Nucleus accumbens (tissue), 56 donors: ENCODE data around the gene FAM78B.

ENCODE experiments used
- DNase-seq, 56 donors: peaks; one replicate each; lab custom pipeline; 2025; lab: John Stamatoyannopoulos, UW

Gene FAM78B

DNA sequence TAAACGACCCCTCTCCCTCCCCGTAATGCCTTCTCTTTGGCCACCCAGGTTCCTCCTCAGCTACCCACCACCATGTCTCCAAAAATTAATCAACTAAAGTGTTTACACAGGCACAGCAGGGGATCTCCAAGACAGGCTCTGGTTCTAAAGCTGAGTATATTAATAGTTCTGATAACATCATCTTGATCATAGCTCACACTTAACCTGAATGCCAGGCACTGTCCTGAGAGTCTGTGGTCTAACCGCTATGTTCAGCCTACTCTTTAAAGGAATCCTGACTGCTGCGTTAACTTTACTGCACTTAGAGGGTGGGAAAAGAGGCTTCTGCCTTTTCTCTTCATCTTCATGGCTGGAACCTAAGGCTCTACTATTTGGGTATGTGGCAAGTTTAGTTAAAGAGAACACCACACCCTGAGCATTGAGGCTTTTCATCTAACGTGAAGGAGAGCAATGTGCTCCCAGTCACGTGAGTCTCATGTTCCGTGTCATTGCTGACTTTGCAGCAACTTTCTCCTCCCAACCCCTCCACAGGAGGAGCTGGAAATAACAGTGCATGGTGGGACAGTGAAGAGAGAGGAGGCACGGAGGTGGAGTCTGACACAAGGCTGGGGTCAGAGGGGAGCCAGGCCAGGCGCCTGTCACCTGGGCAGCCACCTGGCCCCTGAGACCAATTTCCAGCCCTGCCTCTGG is 86.4 kb downstream of the FAM78B start:
- no peak for DNase-seq

DNA sequence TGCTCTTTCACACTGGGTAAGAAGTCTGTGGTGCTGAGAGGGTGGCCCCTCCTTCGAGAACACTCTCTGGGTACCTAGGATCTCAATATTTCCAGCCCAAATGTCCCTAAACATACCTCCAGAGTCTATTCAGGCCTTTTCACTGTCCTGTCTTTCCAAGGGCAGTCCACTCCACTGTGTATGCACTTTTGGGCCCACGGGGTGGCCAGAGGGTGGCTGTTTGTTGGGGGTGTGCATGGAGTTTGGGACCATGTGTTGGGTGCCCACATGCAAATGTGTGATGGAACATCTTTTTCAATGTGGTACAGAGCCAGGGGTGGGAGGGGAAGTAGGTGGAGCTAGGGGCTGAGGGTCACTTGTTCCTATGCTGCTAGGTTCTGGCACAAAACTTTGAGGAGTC is 87.5 kb downstream of the FAM78B start:
- DNase-seq = no peak

DNA sequence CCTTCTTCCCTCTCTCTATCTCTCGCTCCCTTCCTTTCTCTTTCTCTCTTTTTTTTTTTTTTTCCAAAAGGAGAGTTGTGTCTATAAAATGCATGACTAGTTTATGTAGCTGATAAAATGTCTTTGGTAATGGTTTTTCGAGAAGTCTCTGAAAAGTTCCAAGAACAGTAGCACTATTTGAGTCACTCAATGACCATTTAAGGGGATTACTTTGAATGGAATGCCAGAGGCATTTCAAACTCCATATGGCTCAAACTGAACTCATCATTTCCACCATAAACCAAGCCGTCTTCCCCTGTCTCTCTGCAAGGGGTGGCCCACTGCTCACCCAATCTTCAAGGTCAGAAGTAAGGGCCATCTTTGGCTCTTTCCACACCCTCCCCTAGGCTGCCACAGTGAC is 93.3 kb downstream of the FAM78B start:
- DNase-seq = no peak

DNA sequence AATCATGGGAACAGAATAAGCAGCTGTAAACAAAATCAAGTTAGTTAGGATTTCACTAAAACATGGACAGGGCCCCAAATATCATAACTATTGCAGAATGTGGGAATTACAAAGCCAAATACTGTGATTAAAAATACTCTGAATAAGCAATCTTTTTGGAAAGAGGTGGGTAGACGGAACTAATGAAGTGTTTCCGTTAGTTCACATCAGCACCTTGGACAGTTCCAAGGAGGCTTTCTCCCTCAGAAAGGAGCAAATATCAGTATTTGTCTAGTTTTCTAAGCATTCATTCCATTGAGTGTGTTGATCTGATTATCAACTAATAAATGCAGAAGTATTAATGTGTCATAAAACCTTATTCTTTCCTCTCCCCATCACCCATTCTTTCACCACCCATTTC is 97.4 kb downstream of the FAM78B start:
- no peak for DNase-seq

DNA sequence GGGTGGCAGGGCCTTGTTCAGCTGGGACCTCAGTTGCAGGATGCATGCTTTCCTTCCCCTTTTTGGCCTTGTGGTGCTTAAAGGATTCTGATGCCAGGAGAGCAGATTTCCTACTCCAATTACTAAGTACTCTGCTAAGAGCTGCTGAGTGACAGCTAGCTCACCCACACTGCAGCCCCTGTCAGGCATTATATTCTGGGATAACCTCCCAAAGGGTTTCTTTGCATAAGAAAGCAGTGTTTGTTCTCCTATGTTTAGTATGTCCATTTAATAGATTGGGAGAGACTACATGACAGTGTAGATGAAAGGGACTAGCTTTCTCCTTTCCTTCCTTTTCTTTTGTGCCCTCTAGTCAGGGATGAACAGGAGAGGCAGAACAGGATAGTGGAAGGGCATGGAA is 100.7 kb downstream of the FAM78B start:
- no peak for DNase-seq

DNA sequence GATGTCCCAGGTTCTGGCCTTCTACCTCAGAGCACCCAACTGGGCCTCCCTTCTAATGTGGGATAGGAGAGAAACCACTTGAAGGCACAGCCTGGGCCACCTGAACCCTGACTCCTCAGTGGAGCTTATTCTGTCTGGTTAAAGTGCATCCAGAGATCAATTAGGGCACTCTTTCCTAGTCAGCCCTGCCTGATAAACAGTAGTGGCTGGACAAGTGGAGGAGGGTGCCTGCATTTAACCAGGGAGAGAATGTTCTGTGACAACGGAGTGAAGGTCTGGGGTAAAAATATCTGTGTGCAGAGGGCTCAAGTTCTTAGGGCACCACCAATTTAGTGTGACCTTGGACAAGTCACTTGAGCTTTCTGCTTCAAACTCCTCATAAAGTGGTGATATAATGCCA is 101.8 kb downstream of the FAM78B start:
- no peak for DNase-seq

DNA sequence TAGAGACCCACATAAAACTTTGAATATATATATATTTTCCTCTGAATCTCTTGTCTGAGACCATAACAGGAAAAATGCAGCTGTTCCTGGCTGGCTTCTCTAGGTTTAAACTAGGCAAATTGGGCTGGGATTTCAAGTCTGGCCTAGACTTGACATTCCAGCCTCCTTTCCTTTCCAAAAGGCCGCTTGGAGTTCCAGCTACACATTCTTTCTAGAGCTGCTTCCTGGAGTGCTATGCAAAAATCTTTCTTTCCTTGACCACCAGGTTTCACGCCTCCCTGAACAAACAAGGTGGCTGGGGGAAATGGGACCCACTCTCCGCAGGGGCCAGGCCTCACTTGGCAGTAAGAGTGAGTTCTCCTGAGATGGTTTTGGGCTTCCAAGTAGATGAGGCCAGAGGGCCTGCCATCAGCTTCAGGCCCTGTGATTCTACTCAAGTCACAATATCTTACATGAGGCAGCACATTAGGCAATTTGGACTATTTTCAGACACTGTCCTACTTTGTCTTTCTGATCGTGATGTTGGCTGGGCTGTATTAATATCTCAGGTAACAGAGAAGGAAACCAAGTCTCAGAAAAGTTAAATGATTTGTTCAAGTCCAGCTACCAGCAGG is 102.4 kb downstream of the FAM78B start:
- no peak for DNase-seq

DNA sequence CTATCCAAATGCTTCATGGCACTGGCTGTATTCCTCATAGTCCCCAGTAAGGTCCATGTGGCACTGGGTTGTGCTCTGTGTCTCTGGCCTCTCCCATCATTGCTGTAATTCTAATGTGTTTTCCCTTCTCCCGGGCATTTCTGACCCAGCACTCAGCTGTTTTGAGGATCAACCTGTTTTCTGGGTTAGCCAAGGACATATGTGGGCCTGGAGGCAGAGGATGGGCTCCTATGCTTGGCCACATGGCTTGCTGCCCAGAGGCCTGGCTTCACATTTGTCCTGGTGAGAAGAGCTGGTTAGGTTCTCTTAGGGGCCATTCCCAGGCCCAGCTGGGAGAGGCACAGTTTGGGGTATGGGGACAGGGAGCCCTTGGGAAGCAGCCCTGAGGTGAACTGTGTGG is 103.1 kb downstream of the FAM78B start:
- DNase-seq = no peak

DNA sequence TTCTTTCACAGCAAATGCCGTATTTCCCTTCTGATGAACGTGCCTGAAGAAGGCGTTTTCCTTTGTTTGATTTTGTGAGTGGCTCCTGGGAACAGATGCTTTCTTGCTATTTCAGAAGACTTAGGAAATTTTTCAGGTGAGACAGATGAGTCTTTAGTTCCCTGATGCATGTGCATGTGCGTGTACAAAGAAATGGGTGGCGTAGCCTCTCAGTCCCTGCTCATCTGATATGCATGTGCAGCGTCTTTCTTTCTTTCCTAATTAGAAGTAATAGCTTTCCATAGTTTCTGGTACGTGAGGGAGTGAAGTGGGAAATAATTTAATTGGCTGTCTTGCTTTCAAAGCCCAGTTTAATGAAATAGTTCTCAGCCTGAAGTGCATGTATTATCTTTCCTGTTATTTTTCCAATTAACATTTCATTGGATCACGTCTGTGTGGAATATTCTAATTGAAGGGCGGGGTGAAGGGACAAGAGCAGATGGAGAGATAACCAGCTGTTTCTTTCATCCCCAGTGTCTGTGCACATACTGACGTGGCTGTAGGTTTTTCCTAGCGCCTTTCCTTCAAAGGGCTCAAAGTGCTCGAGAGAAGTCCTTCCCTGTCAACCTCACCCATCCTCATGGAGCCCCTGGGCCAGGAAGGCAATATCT is 104.3 kb downstream of the FAM78B start:
- DNase-seq = peak in 2 of 56 donors; percentile 5 to 7

DNA sequence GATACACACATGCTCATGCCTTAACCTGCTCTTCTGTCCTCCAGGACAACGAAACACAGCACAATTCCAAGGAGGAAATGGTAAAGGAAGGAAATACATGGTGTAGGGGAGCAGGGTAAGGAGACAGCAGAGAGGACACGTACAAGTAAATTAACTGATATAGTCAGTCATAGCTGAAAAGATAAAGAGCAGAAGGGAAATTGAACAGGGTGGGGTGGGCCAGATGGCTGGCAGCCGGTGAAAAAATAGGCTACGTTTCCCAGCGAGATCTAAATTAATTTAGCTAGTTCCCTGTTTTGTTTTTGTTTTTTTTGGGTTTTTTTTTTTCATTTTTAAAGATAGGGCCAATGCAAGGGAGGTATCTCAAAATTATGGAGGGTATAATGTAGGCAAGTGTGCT is 109.2 kb downstream of the FAM78B start:
- DNase-seq = no peak

DNA sequence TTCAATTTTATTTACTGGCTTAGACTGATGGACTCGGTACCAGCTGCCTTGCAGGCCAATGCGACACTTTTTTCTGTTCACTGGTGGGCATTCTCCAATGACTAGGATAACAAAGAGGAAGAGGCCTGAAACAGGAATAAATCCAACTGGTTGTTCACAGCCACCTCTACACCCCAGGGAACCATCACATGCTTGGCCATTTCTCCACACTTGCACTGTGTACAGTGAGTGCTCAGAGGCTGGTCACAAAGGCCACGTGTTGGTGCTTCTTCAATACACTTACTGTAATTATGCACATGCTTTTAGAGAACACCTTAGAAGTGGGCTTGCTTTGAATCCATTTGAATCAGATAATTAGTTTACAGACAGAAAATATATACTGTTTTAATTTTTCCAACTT is 113.4 kb downstream of the FAM78B start:
- no peak for DNase-seq

DNA sequence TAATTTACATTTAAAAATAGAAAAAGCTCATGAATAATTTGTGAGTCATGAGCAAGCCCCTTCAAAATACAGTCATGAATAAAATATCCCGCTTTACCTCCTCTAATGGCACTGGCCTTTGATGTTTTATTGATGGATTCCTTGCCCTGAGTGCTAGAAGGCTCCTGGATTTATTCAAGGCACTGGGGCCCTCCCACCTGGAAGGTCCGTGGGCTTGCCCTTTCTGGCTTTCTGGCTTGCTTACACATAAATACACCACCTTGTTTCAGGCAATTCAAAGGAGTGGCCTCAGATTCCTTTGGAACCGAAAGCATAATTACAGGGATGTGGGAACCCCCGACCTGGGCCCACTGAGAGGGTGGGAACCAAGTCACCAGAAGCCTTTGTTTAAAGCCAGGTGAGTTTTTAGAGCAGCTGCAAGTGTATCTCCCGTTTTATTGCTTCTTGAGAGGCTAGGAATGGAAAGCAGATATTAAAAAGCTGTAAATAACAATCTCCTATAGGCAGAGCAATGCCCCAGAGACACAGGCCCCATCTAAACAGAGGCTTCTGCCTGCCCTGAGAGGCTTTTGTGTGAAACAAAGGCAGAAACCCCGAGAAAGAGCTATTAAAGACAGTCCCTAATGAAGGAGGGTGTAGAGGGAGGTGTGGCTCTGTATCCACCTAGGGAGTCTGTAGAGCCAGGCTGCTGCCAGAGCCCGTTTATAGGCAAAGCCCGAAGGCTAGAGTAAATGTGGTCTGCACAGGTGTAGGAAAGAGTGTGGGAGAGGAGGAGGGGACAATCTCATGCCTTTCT is 126.4 kb downstream of the FAM78B start:
- no peak for DNase-seq

DNA sequence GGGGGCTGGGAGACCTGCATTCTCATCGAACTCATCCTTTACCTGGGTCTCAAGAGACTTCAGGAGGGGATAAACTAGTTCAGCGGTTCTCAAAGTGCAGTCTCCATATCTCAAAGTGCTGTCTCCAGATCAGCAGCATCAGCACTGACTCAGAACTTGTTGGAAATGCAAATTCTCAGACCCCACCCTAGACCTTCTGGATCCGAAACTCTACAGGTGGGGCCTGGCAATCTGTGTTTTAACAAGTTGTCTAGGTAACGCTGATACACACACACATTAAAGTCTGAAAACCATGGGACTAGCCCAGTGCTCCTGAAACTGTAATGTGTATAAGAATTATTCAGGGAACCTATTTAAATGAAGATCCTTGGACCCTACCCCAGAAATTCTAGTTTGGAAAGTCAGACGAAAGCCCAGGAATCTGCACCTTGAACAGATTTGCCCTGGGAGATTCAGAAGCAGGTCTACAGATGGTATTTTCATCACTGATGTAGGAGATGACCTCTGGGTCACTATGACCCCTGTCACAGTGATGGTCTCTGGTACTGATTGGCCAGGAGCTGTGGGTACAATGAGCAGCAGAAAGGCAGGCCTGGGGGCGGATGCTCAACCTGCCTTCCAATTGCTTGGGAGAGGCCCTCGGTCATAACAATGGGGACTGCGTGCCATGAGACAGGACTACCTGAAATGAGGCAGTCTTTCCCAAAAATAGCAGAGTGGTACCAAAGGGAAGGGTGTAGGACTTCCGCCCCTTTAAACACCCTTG is 127.2 kb downstream of the FAM78B start:
- no peak for DNase-seq

DNA sequence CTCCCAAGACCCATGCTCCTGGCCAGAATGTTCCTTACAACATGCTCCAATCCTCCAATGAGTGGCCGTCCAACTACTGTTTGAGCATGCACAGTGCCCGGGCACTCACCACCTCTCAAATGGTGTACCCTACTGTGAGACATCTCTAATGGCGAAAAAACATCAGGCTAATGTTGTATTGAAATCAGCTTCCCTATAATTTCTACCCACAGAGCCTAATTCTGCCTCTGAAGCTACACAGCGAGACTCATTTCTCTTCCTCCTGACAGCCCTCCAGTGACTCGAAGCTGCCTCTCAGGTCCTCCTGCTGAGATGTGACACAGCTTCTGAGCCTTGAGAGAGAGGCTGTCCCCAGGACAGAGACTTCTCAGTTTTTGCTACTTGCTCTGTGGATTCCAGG is 130.7 kb downstream of the FAM78B start:
- DNase-seq = no peak

DNA sequence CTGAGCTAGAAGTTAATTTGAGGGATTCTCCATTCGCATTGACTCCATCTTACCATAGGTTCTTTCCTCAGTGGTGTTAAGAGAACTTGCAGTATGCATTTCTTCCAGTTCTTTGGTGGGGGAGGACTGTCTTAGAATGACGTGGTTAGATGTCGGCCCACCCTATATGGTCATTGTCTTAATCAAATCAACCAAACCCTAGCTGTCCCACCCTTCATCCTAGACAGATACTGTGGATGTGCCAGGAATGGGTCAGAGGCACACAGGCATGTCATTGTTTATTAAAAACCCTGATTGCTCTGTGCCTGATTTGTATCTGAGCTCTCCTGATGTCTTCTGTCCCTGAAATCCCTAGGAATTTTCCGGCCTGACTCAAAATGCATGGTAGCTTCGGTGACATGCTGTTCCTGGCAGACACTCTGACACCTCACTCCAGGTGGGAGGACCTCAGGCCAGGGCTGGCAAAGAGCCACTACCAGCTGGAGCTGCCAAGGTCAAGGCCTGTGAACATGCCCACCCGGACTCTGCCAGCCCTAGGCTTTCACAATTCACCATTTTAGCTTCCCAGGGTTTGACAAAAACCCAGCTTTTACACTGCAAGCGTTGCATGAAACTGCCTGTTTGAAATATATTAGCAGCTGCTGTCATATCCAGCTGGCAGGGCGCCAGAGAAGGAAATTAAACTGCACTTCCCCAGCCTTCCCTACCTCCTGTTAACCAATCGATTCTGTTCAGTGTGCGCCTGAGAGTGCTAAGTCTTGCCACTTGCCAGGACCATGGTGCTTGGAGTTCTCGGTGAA is 134.0 kb downstream of the FAM78B start:
- DNase-seq = peak in 9 of 56 donors; percentile 1 to 62 (median 10)

DNA sequence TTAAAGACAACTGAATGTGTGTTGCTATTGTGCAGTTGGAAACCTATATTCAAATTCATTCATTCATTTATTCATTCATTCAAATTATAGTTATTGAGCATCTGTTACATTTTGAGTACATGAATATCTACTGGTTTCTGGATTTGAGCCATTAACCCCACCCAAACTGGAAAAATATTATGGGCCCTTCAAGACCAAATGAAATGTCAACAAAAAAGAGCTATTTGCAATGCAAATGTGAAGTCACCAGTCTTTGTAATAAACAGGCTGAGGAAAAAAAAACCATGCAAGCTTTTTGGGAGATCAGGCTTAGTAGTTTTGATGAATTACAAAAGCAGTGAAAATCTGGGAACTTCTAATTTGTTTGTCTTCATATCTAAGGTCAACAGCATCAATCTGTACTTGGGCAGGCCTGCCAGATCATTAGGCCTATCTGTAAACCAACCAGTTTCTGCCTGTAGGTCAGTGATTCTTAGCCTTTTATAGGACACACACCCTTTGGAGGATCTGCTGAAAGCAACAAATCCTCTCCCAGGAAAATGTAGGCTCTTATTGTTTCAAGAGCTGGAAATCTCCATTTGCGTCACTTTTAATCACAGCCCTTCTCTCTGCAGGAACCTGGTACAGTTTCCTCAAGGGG is 134.7 kb downstream of the FAM78B start:
- no peak for DNase-seq

DNA sequence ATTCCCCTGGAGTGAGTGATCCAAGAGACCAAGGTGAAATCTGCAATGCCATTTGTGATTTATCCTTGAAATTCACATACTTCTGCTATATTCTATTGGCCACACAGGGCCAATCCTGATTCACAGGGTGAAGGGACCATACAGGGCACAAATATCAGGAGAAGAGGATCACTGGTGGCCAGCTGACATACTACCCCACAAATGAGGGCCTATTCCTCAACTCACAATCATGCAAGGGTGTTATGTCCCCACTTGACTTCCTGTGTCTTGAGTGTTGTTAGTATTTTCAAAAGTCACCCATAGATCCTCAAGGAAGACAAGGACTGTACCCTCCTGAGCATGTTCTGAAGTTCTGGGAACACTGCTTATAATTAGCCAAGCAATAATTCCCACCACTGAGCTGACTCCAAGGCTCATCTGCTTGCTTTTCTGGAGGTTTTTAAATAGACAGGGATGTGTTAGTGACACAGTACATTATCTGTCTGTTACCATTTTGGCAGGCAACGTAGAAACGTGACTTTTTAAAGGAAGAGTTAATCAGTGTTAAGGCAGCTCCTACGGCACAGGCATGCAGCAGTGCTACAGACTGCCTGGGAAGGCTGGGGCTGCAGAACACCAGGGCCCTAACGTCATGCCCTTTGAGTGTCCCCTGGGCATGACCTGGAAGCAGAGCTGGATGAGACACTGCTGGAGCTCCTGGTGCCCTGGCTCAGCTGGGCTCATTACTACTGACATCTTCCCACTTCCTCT is 137.4 kb downstream of the FAM78B start:
- DNase-seq = no peak

DNA sequence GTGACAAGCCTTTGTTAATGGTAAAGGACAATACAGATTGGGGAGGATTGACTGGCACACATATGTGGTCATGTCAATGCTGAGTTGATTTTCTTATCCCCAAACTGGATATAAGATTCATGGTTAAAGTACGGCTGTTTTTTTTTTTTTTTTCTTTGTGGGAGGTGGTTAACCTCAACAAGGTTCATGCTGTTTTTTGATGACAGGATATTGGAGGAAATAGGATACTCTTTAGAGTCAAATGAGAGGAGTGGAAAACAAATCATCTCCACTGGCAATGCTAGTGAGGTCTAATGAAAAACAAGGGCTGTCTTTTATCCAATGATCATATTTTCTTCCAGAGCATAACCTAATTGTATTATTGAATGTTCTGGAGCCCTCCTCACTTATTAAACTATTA is 140.2 kb downstream of the FAM78B start:
- DNase-seq = no peak
